ENCODE results near the gene PRKCZ. TPM values are rescaled to one million over a fixed set of nuclear protein-coding genes. Genes with fewer than 3 reads are reported as not detected.

The PRKCZ gene
- total RNA-seq, 1 donor from 2014 or later = 28.1 TPM

DNA sequence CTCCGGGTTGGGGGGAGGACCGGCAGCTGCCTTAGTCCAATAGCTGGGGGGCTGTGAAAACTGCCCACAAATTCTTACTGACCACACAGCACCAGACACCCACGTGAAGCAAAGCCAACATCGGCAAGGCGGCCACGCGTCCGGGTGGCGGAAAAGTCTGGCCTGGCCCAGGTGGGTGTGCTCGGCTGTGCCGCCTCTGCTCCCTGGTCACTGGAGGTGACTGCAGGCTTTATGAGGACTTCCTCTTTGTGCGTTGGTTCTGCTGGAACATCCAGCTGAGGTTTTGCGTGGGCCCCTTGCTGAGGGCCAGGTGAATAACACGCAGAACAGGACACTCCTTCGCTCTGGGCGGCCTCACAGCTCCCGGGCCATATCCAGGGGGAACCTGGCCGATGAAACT, 108.9 kb downstream of the PRKCZ start:
- no peak overlapping the region for H3K4me3 ChIP-seq (ENCODE audit: low read depth, low read length)
- TF ChIP-seq, protein P1, sequence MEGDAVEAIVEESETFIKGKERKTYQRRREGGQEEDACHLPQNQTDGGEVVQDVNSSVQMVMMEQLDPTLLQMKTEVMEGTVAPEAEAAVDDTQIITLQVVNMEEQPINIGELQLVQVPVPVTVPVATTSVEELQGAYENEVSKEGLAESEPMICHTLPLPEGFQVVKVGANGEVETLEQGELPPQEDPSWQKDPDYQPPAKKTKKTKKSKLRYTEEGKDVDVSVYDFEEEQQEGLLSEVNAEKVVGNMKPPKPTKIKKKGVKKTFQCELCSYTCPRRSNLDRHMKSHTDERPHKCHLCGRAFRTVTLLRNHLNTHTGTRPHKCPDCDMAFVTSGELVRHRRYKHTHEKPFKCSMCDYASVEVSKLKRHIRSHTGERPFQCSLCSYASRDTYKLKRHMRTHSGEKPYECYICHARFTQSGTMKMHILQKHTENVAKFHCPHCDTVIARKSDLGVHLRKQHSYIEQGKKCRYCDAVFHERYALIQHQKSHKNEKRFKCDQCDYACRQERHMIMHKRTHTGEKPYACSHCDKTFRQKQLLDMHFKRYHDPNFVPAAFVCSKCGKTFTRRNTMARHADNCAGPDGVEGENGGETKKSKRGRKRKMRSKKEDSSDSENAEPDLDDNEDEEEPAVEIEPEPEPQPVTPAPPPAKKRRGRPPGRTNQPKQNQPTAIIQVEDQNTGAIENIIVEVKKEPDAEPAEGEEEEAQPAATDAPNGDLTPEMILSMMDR (conservative IDR thresholded peaks at IDR 0.05; ENCODE audit: low read depth, low read length) = no peak
- no peak for DNase-seq (ENCODE audit: low read depth)

- no peak for DNase-seq (ENCODE audit: low read depth)
- no peak overlapping the region for H3K4me3 ChIP-seq (ENCODE audit: low read depth, low read length)
- TF ChIP-seq, protein P1 (conservative IDR thresholded peaks at IDR 0.05; ENCODE audit: low read depth, low read length) = no peak
These were observed 110.5 kb downstream of the PRKCZ start for GRCh38 chr1:2160451-2161300.

- TF ChIP-seq, protein P1 (conservative IDR thresholded peaks at IDR 0.05; ENCODE audit: low read depth, low read length) = no peak
- DNase-seq (ENCODE audit: low read depth) = no peak
- H3K4me3 ChIP-seq (ENCODE audit: low read depth, low read length) = no peak overlapping the region
These were observed 113.0 kb downstream of the PRKCZ start for GRCh38 chr1:2163205-2163604.

- no peak overlapping the region for H3K4me3 ChIP-seq (ENCODE audit: low read depth, low read length)
- DNase-seq (ENCODE audit: low read depth) = no peak
- TF ChIP-seq, protein P1 (conservative IDR thresholded peaks at IDR 0.05; ENCODE audit: low read depth, low read length) = no peak
These were observed 115.4 kb downstream of the PRKCZ start for GRCh38 chr1:2165646-2166045.

DNA sequence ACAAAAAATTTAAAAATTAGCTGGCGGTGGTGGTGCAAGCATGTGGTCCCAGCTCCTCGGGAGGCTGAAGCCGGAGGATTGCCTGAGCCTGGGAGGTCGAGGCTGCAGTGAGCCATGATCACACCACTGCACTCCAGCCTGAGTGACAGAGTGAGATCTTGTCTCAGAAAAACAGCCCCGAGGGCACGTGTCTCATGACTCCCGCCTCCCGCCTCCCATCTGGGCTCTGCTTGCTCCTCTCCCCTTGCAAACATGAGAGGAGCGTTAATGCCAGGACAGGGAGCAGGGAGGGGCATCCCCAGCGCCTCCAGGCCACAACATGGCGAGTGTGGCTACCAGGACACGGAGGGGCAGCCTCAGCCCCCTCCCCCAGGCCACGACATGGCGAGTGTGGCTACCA, 116.0 kb downstream of the PRKCZ start:
- DNase-seq (ENCODE audit: low read depth) = no peak
- no peak overlapping the region for H3K4me3 ChIP-seq (ENCODE audit: low read depth, low read length)
- TF ChIP-seq, protein P1 (conservative IDR thresholded peaks at IDR 0.05; ENCODE audit: low read depth, low read length) = no peak

DNA sequence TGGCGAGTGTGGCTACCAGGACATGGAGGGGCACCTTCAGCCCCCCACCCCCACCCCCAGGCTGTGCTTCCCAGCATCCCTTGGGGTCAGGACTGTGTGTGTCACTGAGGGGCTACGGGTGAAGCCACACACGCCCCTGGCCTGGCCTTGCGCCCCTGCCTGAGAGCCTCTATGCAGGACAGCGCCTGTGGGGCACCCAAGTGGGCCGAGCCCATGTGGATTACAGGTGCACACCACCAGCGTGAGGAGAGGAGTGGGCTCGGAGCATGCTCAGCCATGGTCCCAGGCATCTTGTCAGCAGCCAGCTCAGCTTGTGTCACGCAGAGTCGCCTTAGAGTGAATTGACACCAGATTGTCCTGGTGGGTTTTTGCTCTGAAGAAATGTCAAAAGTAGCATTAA, 116.5 kb downstream of the PRKCZ start:
- no peak for DNase-seq (ENCODE audit: low read depth)

More for the DNA sequence above, 116.5 kb downstream of the PRKCZ start:
- no peak overlapping the region for H3K4me3 ChIP-seq (ENCODE audit: low read depth, low read length)
- TF ChIP-seq, protein P1 (conservative IDR thresholded peaks at IDR 0.05; ENCODE audit: low read depth, low read length) = no peak

Measured in epithelial cell of proximal tubule (primary cell).